Right cardiac atrium (tissue), 5 donors: ENCODE results near the gene BBS12. TPM values are rescaled to one million over a fixed set of nuclear protein-coding genes. Genes with fewer than 3 reads are reported as not detected.

ENCODE experiments used
- ATAC-seq, 2 donors: fragments of 200-7000 bp; cut with Tn5 transposase; one replicate each; pipeline versions ENCODE4 v1.8.0 to v1.9.1; 2020; ENCODE audit warnings: moderate library complexity in 2 of 2, mild to moderate bottlenecking in 1 of 2
- DNase-seq, 3 donors: peaks; one replicate each; pipeline ENCODE4 v3.0.0-alpha.2; 2020
- H3K27ac ChIP-seq: one replicate; pipeline ENCODE4 v1.5.1; 2013; ENCODE audit warnings: mild to moderate bottlenecking, low read length, control low read depth, moderate library complexity
- H3K27me3 ChIP-seq: one replicate; pipeline ENCODE4 v1.6.1; 2013; ENCODE audit not compliant: control insufficient read depth, insufficient read depth
- H3K4me1 ChIP-seq: one replicate; pipeline ENCODE4 v1.6.1; 2013; ENCODE audit warnings: low read length; ENCODE audit not compliant: control insufficient read depth, insufficient read depth
- H3K4me3 ChIP-seq: one replicate; pipeline ENCODE4 v1.5.1; 2013; ENCODE audit warnings: low read length, control low read depth
- H3K9me3 ChIP-seq: one replicate; pipeline ENCODE4 v1.6.1; 2013; ENCODE audit warnings: low read length; ENCODE audit not compliant: control insufficient read depth
- WGBS: extraction: QIAGEN DNeasy Blood & Tissue Kit; methylation state at CpG from one replicate; pipeline ENCODE4 v1.1.7; 2013; 5-methylcytosine and 5-hydroxymethylcytosine counted together
- intact Hi-C, 4 donors: fragments of 100-400 bp; cut with DNase I; formaldehyde crosslinking; loops; one replicate each; pipeline versions ENCODE4 v1.11.0 to v1.14.0; 2022 to 2023
- polyA plus RNA-seq: library from polyadenylated mRNA; stranded (reverse); fragments of 200-250 nt; gene quantifications from one replicate; pipeline ENCODE4 v1.2.3, GENCODE V29; 2013
- total RNA-seq, 4 donors: library from RNA; stranded (reverse); fragmentation: NEBNext Ultra II Directional; extraction: Animal tissue kit (Norgen Biotek cat#: 25700); gene quantifications; one replicate each; pipeline ENCODE4 v1.2.1, GENCODE V29; 2021
- donor health status: healthy with polysubstance abuse.
- donor health status: DM: no; HTN: yes; CAD: no.
- donor health status: DM: no; HTN: no; CAD: no.
- donor health status: DM: no; HTN: yes; CAD: no; lungs with severe emphysema.
- donor health status: DM: yes; HTN: yes; CAD: no.

BBS12 gene
- total and polyA plus RNA-seq, 5 donors: 3.5 to 8.5 (median 7.0) TPM

DNA sequence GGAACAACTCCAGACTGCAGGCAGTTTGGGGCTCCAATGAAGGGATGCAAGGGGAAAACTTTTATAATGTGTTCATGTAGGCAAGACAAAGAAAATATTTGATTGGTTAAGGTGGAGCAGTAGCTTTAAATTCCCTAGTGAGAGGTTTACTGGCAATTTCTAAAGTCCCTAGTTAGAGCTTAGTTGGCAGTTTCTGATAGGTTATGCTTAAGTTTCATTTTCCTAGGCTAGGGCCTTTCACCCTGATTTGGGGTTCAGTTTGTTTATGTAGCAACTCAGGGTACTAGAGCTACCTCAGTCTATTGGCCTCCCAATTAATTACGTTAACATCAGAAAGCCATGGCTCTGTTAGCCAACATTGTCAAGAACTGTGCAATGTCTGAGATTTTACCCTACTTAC is 14.6 kb downstream of the BBS12 start:
- ATAC-seq (no peak), DNase-seq (no peak)
- intact Hi-C loops: no loop called here
- H3K4me1 ChIP-seq: no peaks in the 10 kb centered on the region
- WGBS: 94% methylated on average over 1 of the region's 1 CpG
- H3K4me3 ChIP-seq: no peak overlapping the region
- H3K27me3 ChIP-seq: no peaks in the 10 kb centered on the region
- H3K9me3 ChIP-seq: no peaks in the 10 kb centered on the region
- H3K27ac ChIP-seq: no peak overlapping the region

DNA sequence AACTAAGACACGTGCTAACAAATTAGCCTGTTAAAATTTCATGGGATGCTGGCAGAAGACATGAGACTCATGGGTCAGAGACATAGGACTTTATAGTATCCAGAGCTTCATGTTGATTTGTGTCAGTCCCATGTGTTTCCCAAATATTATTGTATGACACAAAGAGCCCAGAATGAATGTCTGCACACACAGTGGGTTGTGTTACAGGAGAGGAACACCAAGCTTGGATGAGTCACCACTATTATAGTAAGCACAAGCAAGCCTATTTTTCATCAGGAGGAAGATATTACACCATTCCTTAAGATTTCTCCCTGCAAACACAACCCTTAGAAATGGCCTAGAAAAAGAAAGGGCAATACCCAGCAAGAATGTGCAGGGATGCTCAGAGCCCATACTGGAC is 15.4 kb downstream of the BBS12 start:
- Histone ChIP-seq H3K27me3 (no peaks in the 10 kb centered on the region), H3K9me3 (no peaks in the 10 kb centered on the region), H3K27ac (no peak overlapping the region), H3K4me3 (no peak overlapping the region), H3K4me1 (no peaks in the 10 kb centered on the region)
- DNase-seq (no peak), ATAC-seq (no peak)
- intact Hi-C loops: no loop called here
- 93% methylated on average over 1 of the region's 1 CpG for WGBS

DNA sequence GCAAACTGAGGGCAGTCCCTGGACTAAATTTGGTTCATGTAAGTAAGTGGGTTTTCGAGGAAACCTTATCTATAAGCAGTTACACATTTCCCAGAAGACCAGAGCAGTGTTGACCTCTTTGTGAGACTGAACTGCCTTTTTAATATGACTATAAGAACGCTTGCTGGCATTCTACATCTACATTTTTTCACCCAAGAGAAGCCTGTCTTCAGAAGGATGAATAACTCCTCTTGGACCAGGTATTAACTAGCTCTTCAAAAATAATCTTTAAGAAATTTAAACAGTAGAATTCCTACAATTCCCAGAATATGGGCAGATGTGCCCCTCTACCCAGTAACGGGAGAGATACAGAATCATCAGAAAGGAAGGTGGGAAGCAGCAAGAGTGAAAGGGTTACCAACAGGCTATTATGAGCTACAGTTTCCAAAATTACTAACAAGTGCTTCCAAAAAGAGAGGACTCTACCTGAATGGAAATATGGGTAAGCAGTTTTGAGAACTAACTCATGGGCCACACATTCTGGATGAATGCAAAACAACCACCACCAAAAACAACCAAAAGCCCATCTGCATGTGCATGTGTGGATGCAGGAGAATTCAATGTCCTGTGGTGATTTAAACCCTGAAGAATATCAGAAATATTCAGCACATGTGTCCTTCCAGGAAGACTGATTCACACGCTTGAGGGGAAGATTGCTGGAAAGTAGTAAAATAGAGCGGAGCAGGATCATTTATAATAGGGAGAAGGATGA is 17.4 kb downstream of the BBS12 start:
- DNase-seq (no peak), ATAC-seq (no peak)
- Histone ChIP-seq H3K4me3 (no peak overlapping the region), H3K27me3 (no peaks in the 10 kb centered on the region), H3K9me3 (no peaks in the 10 kb centered on the region), H3K4me1 (no peaks in the 10 kb centered on the region), H3K27ac (no peak overlapping the region)
- 69% methylated on average over 5 of the region's 5 CpGs for WGBS
- intact Hi-C loops: loop anchor here in 2 of 4 donors (5.0 to 10.0 kb wide), 2 partner anchors 167 to 175 kb away; partner anchors contain the start of gene NUDT6 (in 1 of the 2)

DNA sequence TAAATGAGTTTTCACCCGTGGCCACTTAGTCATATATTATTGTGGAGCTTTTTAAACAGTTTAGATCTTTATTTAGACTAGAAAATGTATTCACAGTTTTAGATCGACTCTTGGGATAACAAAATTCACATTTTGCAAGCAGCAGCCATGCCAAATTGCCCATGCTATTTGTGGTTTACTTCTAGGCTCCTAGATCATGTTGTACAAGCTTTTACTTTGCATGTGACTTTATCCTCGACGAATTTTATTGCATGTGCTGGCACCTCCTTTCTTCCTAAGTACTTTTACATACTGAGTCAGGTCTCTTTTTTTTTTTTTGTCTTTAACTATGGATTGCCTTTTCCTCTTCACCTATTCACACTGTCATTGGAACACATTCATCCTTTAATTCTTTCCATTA is 23.2 kb downstream of the BBS12 start:
- WGBS: 65% methylated on average over 4 of the region's 4 CpGs
- no peak overlapping the region for H3K27ac ChIP-seq
- no peaks in the 10 kb centered on the region for H3K9me3 ChIP-seq
- no peak for ATAC-seq
- no peak for DNase-seq
- no peaks in the 10 kb centered on the region for H3K27me3 ChIP-seq
- H3K4me3 ChIP-seq: no peak overlapping the region
- intact Hi-C loops: loop anchor here in 3 of 4 donors (5.0 to 10.0 kb wide), 3 partner anchors 157 to 172 kb away; partner anchors contain the start of gene NUDT6 (in 1 of the 3)
- H3K4me1 ChIP-seq: no peaks in the 10 kb centered on the region

DNA sequence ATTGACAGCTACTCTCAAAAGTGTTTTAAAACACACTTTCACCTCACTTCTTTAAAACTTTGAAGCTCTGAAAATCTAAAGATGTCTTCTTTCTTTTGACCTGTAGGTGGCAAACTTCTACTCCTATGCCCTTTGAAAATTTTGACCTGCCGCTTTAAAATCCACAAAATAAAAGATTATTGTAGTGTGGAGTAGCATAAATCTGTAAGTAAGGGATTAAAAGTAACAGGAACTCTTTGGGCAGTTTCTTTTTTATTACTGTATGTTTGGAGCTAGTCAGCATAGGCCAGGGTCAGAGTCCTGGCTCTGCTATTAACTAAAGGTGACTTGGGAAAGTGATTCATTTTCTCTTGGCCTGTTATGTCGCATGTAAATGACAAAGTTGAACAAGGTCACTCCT is 25.5 kb downstream of the BBS12 start:
- Histone ChIP-seq H3K9me3 (no peaks in the 10 kb centered on the region), H3K4me1 (no peaks in the 10 kb centered on the region), H3K27me3 (no peaks in the 10 kb centered on the region), H3K27ac (no peak overlapping the region), H3K4me3 (peak overlapping the region; percentile 13)
- 27% methylated on average over 2 of the region's 2 CpGs for WGBS
- no peak for DNase-seq
- peak in 1 of 2 donors; percentile 43 for ATAC-seq
- intact Hi-C loops: loop anchor here in 3 of 4 donors (5.0 to 10.0 kb wide), 3 partner anchors 154 to 169 kb away; partner anchors contain the start of gene NUDT6 (in 1 of the 3)

DNA sequence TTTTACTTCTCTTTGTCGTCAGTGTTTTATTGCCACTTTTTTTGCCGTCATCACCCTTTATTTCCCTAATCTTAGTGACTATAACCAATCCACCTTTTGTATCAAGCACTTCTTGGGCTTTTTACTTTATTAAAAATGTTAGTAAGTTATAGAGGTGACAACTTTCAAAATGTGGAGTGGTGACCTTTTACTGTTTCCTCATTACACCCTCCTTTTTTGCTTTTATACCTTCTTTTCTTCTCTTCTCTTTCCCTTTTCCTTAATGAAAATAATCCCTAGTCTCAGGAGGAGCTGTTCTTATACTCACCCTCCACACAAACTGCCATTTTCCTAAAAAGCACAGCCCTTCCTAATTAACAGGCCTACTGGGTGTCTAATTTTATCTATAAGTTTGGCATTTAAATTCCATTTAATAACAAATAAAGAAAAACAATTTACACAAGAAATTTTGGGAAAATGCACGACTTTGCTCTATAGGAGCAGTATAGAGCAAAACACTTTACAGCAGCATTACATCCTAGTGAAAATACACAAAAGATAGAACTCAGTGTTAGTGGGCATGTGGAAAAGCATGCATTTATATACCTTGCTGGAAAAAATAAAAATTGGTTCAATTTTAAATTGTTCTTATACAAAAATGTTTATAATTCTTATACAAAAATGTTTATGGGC is 27.3 kb downstream of the BBS12 start:
- DNase-seq: no peak
- Histone ChIP-seq H3K4me3 (no peak overlapping the region), H3K9me3 (no peaks in the 10 kb centered on the region), H3K27ac (no peak overlapping the region), H3K27me3 (no peaks in the 10 kb centered on the region), H3K4me1 (no peaks in the 10 kb centered on the region)
- intact Hi-C loops: loop anchor here (5.0 to 10.0 kb wide), 3 partner anchors 153 to 168 kb away; partner anchors contain the start of gene NUDT6 (in 1 of the 4)
- ATAC-seq: no peak
- 60% methylated on average over 3 of the region's 3 CpGs for WGBS

DNA sequence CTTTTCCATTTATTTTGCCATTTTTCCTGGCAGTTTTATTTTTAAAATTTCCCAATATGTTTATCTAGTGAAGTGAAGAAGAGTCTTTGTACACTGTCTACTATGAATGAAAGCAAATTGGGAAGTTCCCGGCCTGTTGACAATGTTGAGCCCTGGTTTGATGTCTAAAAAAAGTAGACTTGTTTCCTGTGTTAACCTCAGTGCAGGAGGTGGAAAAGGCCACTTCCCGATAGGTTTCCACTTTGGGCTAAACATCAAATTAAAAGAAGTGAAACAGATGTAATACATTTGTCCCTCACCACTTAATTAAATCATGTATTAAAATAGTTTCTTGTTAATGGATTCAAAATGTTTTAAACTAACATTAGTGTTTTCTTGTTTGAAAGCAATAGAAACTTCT is 30.0 kb downstream of the BBS12 start:
- no peaks in the 10 kb centered on the region for H3K9me3 ChIP-seq
- H3K27me3 ChIP-seq: no peaks in the 10 kb centered on the region
- no peak for DNase-seq
- WGBS: 52% methylated on average over 2 of the region's 2 CpGs
- ATAC-seq: no peak
- H3K4me3 ChIP-seq: no peak overlapping the region
- no peak overlapping the region for H3K27ac ChIP-seq
- H3K4me1 ChIP-seq: no peaks in the 10 kb centered on the region
- intact Hi-C loops: loop anchor here in 1 of 4 donors (5.0 kb wide), 1 partner anchor 165 kb away; no protein-coding TSS in a partner anchor

DNA sequence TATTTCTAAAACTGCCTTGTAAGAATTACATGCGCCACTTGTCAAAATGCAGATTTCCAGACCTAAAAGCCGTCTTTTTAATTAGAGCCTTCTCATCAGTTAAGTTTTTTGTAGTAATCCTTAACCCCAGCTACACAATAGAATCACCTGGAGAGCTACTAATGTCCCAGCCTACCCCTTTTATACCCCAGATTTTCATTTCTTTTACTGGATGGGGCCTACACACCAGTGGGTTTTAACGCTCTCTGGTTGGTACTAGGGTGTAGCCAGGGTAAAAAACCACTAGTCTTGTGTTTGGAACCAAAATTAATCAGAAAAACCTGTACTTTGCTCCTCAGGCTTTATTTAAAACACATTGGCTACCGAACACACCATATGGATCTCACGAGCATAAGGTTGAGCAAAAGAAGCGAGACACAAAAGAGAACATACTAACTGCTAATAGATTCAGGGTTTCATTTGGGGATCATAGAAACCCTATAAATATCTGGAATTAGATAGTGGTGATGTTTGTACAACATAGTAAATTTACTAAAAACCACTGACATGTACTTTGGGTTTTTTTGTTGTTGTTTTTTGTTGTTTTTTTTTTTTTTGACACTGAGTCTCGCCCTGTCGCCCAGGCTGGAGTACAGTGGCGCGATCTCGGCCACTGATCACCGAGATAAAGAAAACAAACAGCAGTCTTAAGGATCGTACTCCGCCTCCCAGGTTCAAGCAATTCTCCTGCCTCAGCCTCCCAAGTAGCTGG is 30.6 kb downstream of the BBS12 start:
- H3K9me3 ChIP-seq: no peaks in the 10 kb centered on the region
- ATAC-seq (no peak), DNase-seq (no peak)
- 93% methylated on average over 14 of the region's 14 CpGs for WGBS
- H3K4me3 ChIP-seq: no peak overlapping the region
- intact Hi-C loops: loop anchor here in 1 of 4 donors (5.0 kb wide), 1 partner anchor 164 kb away; no protein-coding TSS in a partner anchor
- no peak overlapping the region for H3K27ac ChIP-seq
- no peaks in the 10 kb centered on the region for H3K27me3 ChIP-seq
- no peaks in the 10 kb centered on the region for H3K4me1 ChIP-seq

DNA sequence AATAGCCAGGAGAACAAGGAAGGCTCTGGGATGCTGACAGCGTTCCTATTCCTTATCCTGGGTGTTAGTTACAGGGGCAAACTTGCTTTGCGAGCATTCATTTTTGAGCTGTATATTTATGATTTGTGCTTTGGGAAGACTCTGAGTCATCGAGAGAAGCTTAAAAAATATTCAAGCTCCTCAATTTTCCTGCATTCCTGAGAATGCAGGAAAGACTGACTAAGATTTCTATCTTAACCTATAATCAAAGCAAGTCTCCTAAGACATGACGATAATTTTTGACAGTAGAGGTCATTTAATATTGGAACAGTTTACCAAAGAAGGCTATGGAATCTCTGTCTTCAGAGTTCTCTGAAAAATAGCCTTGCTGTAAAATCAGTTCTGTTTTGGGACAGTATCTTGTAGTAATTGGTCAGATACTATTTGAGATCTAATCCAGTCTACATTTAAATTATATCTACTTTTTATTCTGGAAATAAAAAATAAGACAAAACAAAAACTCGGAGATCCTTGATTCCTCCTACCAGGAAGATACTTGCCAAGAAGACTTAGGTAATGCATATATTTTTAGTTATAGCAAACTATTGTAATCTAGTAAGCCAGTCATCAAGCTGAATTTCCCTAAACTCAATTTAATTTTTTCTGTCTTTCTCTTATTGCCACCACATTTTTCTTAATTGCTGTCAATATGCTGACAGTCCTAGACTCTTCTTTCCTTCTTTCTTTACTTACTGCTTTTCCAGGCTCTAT is 31.7 kb downstream of the BBS12 start:
- Histone ChIP-seq H3K27me3 (no peaks in the 10 kb centered on the region), H3K4me1 (no peaks in the 10 kb centered on the region), H3K4me3 (no peak overlapping the region), H3K9me3 (no peaks in the 10 kb centered on the region), H3K27ac (no peak overlapping the region)
- ATAC-seq (no peak), DNase-seq (no peak)
- intact Hi-C loops: loop anchor here in 1 of 4 donors (5.0 kb wide), 1 partner anchor 163 kb away; no protein-coding TSS in a partner anchor
- 53% methylated on average over 5 of the region's 5 CpGs for WGBS

DNA sequence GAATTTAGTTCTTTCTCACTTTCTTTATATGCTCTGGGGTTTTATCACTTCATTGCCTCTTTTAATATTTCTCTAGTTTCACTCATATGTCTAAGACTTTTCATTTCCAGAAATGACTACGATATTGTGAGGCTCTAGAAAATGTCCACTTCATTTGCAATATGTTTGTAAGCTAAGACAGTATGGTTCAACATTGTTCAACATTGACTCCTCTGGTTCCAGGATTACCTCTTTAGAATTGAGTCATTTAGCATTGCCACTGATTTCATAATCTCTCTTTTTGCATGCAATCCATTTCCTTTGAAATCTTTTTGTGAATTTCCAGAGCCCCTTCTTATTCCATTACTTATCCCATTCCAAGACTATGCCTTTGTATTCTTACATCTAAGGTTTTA is 32.3 kb downstream of the BBS12 start:
- H3K4me3 ChIP-seq: no peak overlapping the region
- H3K27me3 ChIP-seq: no peaks in the 10 kb centered on the region
- no peak for DNase-seq
- no peaks in the 10 kb centered on the region for H3K9me3 ChIP-seq
- intact Hi-C loops: loop anchor here in 1 of 4 donors (5.0 kb wide), 1 partner anchor 162 kb away; no protein-coding TSS in a partner anchor
- no peak for ATAC-seq
- no peaks in the 10 kb centered on the region for H3K4me1 ChIP-seq
- 63% methylated on average over 1 of the region's 1 CpG for WGBS
- no peak overlapping the region for H3K27ac ChIP-seq
